K562 (cell line): ENCODE measurements around the gene CFD. TPM values are rescaled to one million over a fixed set of nuclear protein-coding genes. Genes with fewer than 3 reads are reported as not detected.
A peak's percentile ranks its signal among the peaks of the same experiment; 100 is the strongest.

Experiments used
- CBFB ChIP-seq: sonication (generic); formaldehyde crosslinking; IDR thresholded peaks from 2 replicates; pipeline ENCODE4 v1.4.0; 2020; ENCODE audit warnings: mild to moderate bottlenecking, missing genetic modification reagents
- CCNT2 ChIP-seq: IDR thresholded peaks from 2 replicates; pipeline ENCODE4 v1.6.1; 2011; ENCODE audit warnings: borderline replicate concordance, low read depth, mild to moderate bottlenecking, moderate library complexity, mixed read lengths, low read length; ENCODE audit not compliant: insufficient read length; ENCODE audit errors: extremely low read depth
- ESRRA ChIP-seq: fragments of 450-650 bp; IDR thresholded peaks from 2 replicates; pipeline ENCODE4 v1.6.1; 2014; ENCODE audit warnings: low read depth, mild to moderate bottlenecking, moderate library complexity, borderline replicate concordance
- HDAC6 ChIP-seq: IDR thresholded peaks from 2 replicates; pipeline ENCODE4 v1.6.1; 2012; ENCODE audit warnings: low read depth, mild to moderate bottlenecking, control low read depth, inconsistent platforms, low read length, moderate library complexity
- HDGF ChIP-seq: fragments of 450-650 bp; IDR thresholded peaks from 2 replicates; pipeline ENCODE4 v1.6.1; 2016
- MAFK ChIP-seq: IDR thresholded peaks from 2 replicates; pipeline ENCODE4 v1.6.1; 2011; ENCODE audit warnings: low read length, improper control_type of control experiment
- RBM15 ChIP-seq: fragments of 200-400 bp; formaldehyde crosslinking; IDR thresholded peaks from 2 replicates; pipeline ENCODE4 v1.6.1; 2018; ENCODE audit warnings: mild to moderate bottlenecking, low read length, moderate library complexity; ENCODE audit not compliant: insufficient read depth
- TAF15 ChIP-seq: fragments of 200-400 bp; formaldehyde crosslinking; IDR thresholded peaks from 2 replicates; pipeline ENCODE4 v1.6.1; 2017; ENCODE audit warnings: mild to moderate bottlenecking, low read depth, low read length, moderate library complexity
- XRCC5 ChIP-seq: fragments of 200-400 bp; formaldehyde crosslinking; IDR thresholded peaks from 2 replicates; pipeline ENCODE4 v1.6.1; 2017; ENCODE audit warnings: low read depth, mild to moderate bottlenecking, low read length
- ZNF175 ChIP-seq: fragments of 200-800 bp; sonication (Bioruptor generic); IDR thresholded peaks from 2 replicates; pipeline ENCODE4 v1.6.1; 2016; ENCODE audit warnings: low read depth, mild to moderate bottlenecking, missing genetic modification characterization, missing compliant biosample characterization
- ZNF3 ChIP-seq: fragments of 250-450 bp; sonication (Bioruptor Pico); IDR thresholded peaks from 2 replicates; pipeline ENCODE4 v1.5.0; 2021; ENCODE audit warnings: mild to moderate bottlenecking, moderate library complexity
- polyA plus RNA-seq, 8 experiments: library from polyadenylated mRNA; depleted of rRNA in 4 of 8; stranded (reverse) in 5 of 8; unstranded in 3 of 8; fragments of >200 nt; fragmentation: Nextera tagmentation in 2 of 8; fragmentation: Illumina TruSeq in 1 of 8; extraction: Ambion mirVana in 2 of 8; extraction: Trizol in 1 of 8; gene quantifications; 2 replicates each; pipeline versions ENCODE4 v1.2.1 to v1.2.3, GENCODE V29; 2011 to 2014; ENCODE audit warnings: inconsistent platforms in 1 of 8, missing spikeins in 1 of 8
- total RNA-seq, 7 experiments: library from RNA; depleted of rRNA in 6 of 7; stranded (reverse); fragments of >200 nt in 6 of 7; fragmentation: Illumina TruSeq in 2 of 7; extraction: Trizol in 2 of 7; gene quantifications; 2 replicates each; pipeline versions ENCODE4 v1.2.1 to v1.2.3, GENCODE V29; 2011 to 2021; ENCODE audit warnings: low replicate concordance in 1 of 7
- TF ChIP-seq, protein P1 (sequence below): IDR thresholded peaks from 3 replicates; pipeline ENCODE4 v1.6.1; 2011; ENCODE audit warnings: borderline replicate concordance, mild to moderate bottlenecking; ENCODE audit not compliant: insufficient read length, insufficient read depth
- TF ChIP-seq, protein P2 (sequence below): fragments of 450-650 bp; IDR thresholded peaks from 2 replicates; pipeline ENCODE4 v1.7.1; 2018; ENCODE audit warnings: mild to moderate bottlenecking, low read depth; ENCODE audit not compliant: partially characterized antibody
- TF ChIP-seq, protein P3 (sequence below): IDR thresholded peaks from 2 replicates; pipeline ENCODE4 v1.6.1; 2011; ENCODE audit not compliant: insufficient read length; ENCODE audit errors: extremely low read depth
- TF ChIP-seq, protein P4 (sequence below): fragments of 450-650 bp; IDR thresholded peaks from 2 replicates; pipeline ENCODE4 v1.6.1; 2016; ENCODE audit warnings: low read depth, mild to moderate bottlenecking, moderate library complexity
- TF ChIP-seq, protein P5 (sequence below), 3 experiments: IDR thresholded peaks in 2 of 3; conservative IDR thresholded peaks in 1 of 3; 2 replicates each; pipeline ENCODE4 v1.5.1; 2011 to 2012; ENCODE audit warnings: low read length in 3 of 3, mild to moderate bottlenecking in 3 of 3, control low read depth in 2 of 3, improper control_type of control experiment in 1 of 3, inconsistent platforms in 1 of 3, low read depth in 1 of 3, mixed read lengths in 1 of 3, moderate library complexity in 1 of 3; ENCODE audit not compliant: insufficient read depth in 2 of 3
- TF ChIP-seq, protein P6 (sequence below): fragments of 250-450 bp; sonication (Bioruptor Pico); IDR thresholded peaks from 2 replicates; pipeline ENCODE4 v1.5.0; 2020; ENCODE audit warnings: mild to moderate bottlenecking, borderline replicate concordance

Gene CFD
- total and polyA plus RNA-seq, 9 of the 15 experiments (the other 6 are each of a cell fraction or from before 2014, with no cell fraction given): 0.52 to 59.4 (median 7.6) TPM

DNA sequence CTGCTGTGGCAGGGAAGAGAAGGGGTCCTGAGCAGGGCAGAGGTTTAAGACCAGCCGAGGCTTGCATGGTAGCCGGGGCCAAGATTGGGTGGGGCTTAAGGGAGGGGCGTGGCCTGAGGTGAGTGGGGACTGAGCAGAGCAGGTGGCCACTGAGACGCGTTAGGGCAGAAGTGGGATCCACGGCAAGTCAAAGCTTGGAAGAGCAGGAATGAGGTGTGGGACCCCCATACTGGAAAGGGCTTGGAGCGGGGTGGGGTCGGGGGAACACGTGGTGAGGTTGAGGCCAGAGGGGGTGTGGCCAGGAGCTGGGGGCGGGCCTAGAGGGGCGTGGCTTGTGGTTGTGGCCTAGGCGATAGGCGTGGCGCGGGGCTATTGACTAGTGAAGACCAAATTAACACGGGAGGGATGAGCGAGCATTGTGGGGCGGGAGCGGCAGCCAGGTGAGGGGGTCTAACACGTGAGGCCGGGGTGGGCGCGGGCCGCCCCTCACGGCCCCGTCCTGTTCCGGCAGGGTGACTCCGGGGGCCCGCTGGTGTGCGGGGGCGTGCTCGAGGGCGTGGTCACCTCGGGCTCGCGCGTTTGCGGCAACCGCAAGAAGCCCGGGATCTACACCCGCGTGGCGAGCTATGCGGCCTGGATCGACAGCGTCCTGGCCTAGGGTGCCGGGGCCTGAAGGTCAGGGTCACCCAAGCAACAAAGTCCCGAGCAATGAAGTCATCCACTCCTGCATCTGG, 3.3 kb downstream of the CFD start (continued):
- peak; percentile 62; the same call in 1 of the 2 replicates for TF ChIP-seq ESRRA
- no peak for TF ChIP-seq HDAC6
- TF ChIP-seq, protein P1, sequence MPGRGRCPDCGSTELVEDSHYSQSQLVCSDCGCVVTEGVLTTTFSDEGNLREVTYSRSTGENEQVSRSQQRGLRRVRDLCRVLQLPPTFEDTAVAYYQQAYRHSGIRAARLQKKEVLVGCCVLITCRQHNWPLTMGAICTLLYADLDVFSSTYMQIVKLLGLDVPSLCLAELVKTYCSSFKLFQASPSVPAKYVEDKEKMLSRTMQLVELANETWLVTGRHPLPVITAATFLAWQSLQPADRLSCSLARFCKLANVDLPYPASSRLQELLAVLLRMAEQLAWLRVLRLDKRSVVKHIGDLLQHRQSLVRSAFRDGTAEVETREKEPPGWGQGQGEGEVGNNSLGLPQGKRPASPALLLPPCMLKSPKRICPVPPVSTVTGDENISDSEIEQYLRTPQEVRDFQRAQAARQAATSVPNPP: no peak
- TF ChIP-seq, protein P2, sequence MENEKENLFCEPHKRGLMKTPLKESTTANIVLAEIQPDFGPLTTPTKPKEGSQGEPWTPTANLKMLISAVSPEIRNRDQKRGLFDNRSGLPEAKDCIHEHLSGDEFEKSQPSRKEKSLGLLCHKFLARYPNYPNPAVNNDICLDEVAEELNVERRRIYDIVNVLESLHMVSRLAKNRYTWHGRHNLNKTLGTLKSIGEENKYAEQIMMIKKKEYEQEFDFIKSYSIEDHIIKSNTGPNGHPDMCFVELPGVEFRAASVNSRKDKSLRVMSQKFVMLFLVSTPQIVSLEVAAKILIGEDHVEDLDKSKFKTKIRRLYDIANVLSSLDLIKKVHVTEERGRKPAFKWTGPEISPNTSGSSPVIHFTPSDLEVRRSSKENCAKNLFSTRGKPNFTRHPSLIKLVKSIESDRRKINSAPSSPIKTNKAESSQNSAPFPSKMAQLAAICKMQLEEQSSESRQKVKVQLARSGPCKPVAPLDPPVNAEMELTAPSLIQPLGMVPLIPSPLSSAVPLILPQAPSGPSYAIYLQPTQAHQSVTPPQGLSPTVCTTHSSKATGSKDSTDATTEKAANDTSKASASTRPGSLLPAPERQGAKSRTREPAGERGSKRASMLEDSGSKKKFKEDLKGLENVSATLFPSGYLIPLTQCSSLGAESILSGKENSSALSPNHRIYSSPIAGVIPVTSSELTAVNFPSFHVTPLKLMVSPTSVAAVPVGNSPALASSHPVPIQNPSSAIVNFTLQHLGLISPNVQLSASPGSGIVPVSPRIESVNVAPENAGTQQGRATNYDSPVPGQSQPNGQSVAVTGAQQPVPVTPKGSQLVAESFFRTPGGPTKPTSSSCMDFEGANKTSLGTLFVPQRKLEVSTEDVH: no peak
- TF ChIP-seq, protein P3, sequence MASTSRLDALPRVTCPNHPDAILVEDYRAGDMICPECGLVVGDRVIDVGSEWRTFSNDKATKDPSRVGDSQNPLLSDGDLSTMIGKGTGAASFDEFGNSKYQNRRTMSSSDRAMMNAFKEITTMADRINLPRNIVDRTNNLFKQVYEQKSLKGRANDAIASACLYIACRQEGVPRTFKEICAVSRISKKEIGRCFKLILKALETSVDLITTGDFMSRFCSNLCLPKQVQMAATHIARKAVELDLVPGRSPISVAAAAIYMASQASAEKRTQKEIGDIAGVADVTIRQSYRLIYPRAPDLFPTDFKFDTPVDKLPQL: no peak
- TF ChIP-seq CCNT2: peak; percentile 56
- TF ChIP-seq TAF15: no peak
- no peak for TF ChIP-seq MAFK
- TF ChIP-seq HDGF: peak; percentile 89; the same call in 1 of the 2 replicates
- TF ChIP-seq CBFB (CRISPR knock-in tag): no peak; the same call in 1 of the 2 replicates
- no peak; the same call in 1 of the 2 replicates for TF ChIP-seq XRCC5
- no peak for TF ChIP-seq RBM15
- TF ChIP-seq, protein P4, sequence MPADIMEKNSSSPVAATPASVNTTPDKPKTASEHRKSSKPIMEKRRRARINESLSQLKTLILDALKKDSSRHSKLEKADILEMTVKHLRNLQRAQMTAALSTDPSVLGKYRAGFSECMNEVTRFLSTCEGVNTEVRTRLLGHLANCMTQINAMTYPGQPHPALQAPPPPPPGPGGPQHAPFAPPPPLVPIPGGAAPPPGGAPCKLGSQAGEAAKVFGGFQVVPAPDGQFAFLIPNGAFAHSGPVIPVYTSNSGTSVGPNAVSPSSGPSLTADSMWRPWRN: 0 out of 2 replicates have a peak, but pooled peaks have one; percentile 17
- TF ChIP-seq, protein P5, sequence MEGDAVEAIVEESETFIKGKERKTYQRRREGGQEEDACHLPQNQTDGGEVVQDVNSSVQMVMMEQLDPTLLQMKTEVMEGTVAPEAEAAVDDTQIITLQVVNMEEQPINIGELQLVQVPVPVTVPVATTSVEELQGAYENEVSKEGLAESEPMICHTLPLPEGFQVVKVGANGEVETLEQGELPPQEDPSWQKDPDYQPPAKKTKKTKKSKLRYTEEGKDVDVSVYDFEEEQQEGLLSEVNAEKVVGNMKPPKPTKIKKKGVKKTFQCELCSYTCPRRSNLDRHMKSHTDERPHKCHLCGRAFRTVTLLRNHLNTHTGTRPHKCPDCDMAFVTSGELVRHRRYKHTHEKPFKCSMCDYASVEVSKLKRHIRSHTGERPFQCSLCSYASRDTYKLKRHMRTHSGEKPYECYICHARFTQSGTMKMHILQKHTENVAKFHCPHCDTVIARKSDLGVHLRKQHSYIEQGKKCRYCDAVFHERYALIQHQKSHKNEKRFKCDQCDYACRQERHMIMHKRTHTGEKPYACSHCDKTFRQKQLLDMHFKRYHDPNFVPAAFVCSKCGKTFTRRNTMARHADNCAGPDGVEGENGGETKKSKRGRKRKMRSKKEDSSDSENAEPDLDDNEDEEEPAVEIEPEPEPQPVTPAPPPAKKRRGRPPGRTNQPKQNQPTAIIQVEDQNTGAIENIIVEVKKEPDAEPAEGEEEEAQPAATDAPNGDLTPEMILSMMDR (IDR thresholded peaks at IDR 0.05 in 2 of 3, conservative IDR thresholded peaks at IDR 0.05 in 1 of 3; ENCODE audit: insufficient read depth in 2 of 3, low read depth in 1 of 3, low read length in 3 of 3): no peak
- TF ChIP-seq, protein P6, sequence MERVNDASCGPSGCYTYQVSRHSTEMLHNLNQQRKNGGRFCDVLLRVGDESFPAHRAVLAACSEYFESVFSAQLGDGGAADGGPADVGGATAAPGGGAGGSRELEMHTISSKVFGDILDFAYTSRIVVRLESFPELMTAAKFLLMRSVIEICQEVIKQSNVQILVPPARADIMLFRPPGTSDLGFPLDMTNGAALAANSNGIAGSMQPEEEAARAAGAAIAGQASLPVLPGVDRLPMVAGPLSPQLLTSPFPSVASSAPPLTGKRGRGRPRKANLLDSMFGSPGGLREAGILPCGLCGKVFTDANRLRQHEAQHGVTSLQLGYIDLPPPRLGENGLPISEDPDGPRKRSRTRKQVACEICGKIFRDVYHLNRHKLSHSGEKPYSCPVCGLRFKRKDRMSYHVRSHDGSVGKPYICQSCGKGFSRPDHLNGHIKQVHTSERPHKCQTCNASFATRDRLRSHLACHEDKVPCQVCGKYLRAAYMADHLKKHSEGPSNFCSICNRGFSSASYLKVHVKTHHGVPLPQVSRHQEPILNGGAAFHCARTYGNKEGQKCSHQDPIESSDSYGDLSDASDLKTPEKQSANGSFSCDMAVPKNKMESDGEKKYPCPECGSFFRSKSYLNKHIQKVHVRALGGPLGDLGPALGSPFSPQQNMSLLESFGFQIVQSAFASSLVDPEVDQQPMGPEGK (CRISPR knock-in tag): no peak
- no peak for TF ChIP-seq ZNF3 (CRISPR knock-in tag)
- TF ChIP-seq ZNF175: no peak
